SK-N-SH (cell line): ENCODE data around the gene PRG2. TPM values are rescaled to one million over a fixed set of nuclear protein-coding genes. Genes with fewer than 3 reads are reported as not detected.

Experiments
- CTCF ChIA-PET: fragments of 300-600, 350-600 bp; formaldehyde crosslinking; extraction: SDS; loops from one replicate; lab custom pipeline; 2021; lab: Yijun Ruan, JAX
- POLR2A ChIA-PET: fragments of 350-600 bp; sonication (Branson Sonifier 250); formaldehyde crosslinking; extraction: SDS; loops from one replicate; lab custom pipeline; 2020; ENCODE audit warnings: antibody characterized with exemption, inconsistent platforms; lab: Yijun Ruan, JAX
- DNase-seq: peaks from one replicate; pipeline ENCODE4 v3.0.0; 2012
- H2AFZ ChIP-seq: fragments of 200-600 bp; sonication (generic); 2 replicates; pipeline ENCODE4 v1.8.1; 2016; ENCODE audit warnings: antibody characterized with exemption, mild to moderate bottlenecking, low read depth
- H3F3A ChIP-seq: fragments of 200-600 bp; sonication (generic); replicated peaks from 2 replicates; pipeline ENCODE3; 2016; ENCODE audit warnings: antibody characterized with exemption, mild to moderate bottlenecking; ENCODE audit not compliant: insufficient read depth
- H3K27ac ChIP-seq, 2 experiments: fragments of 200-500 bp in 1 of 2; fragments of 200-600 bp in 1 of 2; sonication (Bioruptor generic) in 1 of 2; sonication (generic), shearing (Covaris generic) in 1 of 2; 2 replicates each; pipeline versions ENCODE4 v1.5.1 to v1.6.1; 2014 to 2016; ENCODE audit warnings: low read depth in 2 of 2, inconsistent platforms in 1 of 2, low read length in 1 of 2, mild to moderate bottlenecking in 1 of 2, mixed read lengths in 1 of 2
- H3K27me3 ChIP-seq: fragments of 200-600 bp; sonication (generic), shearing (Covaris generic); 2 replicates; pipeline ENCODE4 v1.6.1; 2016; ENCODE audit warnings: mixed run types; ENCODE audit not compliant: insufficient read depth
- H3K36me3 ChIP-seq, 2 experiments: fragments of 200-500 bp in 1 of 2; fragments of 200-600 bp in 1 of 2; sonication (Bioruptor generic) in 1 of 2; sonication (generic) in 1 of 2; replicated peaks in 1 of 2; 2 replicates each; pipeline versions ENCODE3 to v1.5.1; 2014 to 2016; ENCODE audit warnings: low read length in 1 of 2, mild to moderate bottlenecking in 1 of 2; ENCODE audit not compliant: insufficient read depth in 2 of 2, control insufficient read depth in 1 of 2
- H3K4me1 ChIP-seq, 2 experiments: fragments of 200-500 bp in 1 of 2; fragments of 200-600 bp in 1 of 2; sonication (Bioruptor generic) in 1 of 2; sonication (generic), shearing (Covaris generic) in 1 of 2; 2 replicates each; pipeline versions ENCODE4 v1.5.1 to v1.6.1; 2014 to 2016; ENCODE audit warnings: low read depth in 1 of 2, low read length in 1 of 2, mixed run types in 1 of 2; ENCODE audit not compliant: insufficient read depth in 2 of 2, control insufficient read depth in 1 of 2
- H3K4me2 ChIP-seq: fragments of 200-600 bp; sonication (generic), shearing (Covaris generic); 2 replicates; pipeline ENCODE4 v1.6.1; 2017; ENCODE audit warnings: mixed run types
- H3K4me3 ChIP-seq, 2 experiments: fragments of 200-500 bp in 1 of 2; fragments of 200-600 bp in 1 of 2; sonication (Bioruptor generic) in 1 of 2; sonication (generic), shearing (Covaris generic) in 1 of 2; 2 replicates each; pipeline versions ENCODE4 v1.5.1 to v1.8.1; 2014 to 2016; ENCODE audit warnings: low read depth in 2 of 2, inconsistent platforms in 1 of 2, low read length in 1 of 2, mild to moderate bottlenecking in 1 of 2, mixed read lengths in 1 of 2, moderate library complexity in 1 of 2
- H3K79me2 ChIP-seq: fragments of 200-600 bp; sonication (generic); 2 replicates; pipeline ENCODE4 v1.8.1; 2017; ENCODE audit warnings: mild to moderate bottlenecking; ENCODE audit not compliant: insufficient read depth
- H3K9ac ChIP-seq: fragments of 200-600 bp; sonication (generic); 2 replicates; pipeline ENCODE4 v1.6.1; 2017; ENCODE audit warnings: mixed run types
- H3K9me2 ChIP-seq: fragments of 200-600 bp; sonication (generic); 2 replicates; pipeline ENCODE4 v1.6.1; 2017; ENCODE audit warnings: mixed run types
- H3K9me3 ChIP-seq: fragments of 200-600 bp; sonication (generic); 2 replicates; pipeline ENCODE4 v1.6.1; 2017; ENCODE audit warnings: mixed run types, mild to moderate bottlenecking, moderate library complexity
- H4K20me1 ChIP-seq: fragments of 200-600 bp; sonication (generic); 2 replicates; pipeline ENCODE4 v1.6.1; 2017; ENCODE audit warnings: mild to moderate bottlenecking, mixed run types; ENCODE audit not compliant: insufficient read depth
- EP300 ChIP-seq, 2 experiments: IDR thresholded peaks; 2 replicates each; pipeline versions ENCODE4 v1.4.0 to v1.6.1; 2012; ENCODE audit warnings: borderline replicate concordance in 1 of 2, low read depth in 1 of 2, low read length in 1 of 2
- EZH2phosphoT487 ChIP-seq: fragments of 200-600 bp; sonication (generic); IDR thresholded peaks from 2 replicates; pipeline ENCODE4 v1.6.1; 2017; ENCODE audit warnings: low read depth, mixed run types, mild to moderate bottlenecking, antibody characterized with exemption, moderate library complexity, borderline replicate concordance
- FOXM1 ChIP-seq: IDR thresholded peaks from 2 replicates; pipeline ENCODE4 v1.4.0; 2012; ENCODE audit warnings: low read depth, mild to moderate bottlenecking
- GATA2 ChIP-seq: sonication (generic); formaldehyde crosslinking; IDR thresholded peaks from 2 replicates; pipeline ENCODE4 v1.5.0; 2020; ENCODE audit warnings: mild to moderate bottlenecking, missing genetic modification reagents
- NFIC ChIP-seq: IDR thresholded peaks from 2 replicates; pipeline ENCODE4 v1.4.0; 2012; ENCODE audit warnings: borderline replicate concordance
- POLR2AphosphoS5 ChIP-seq: IDR thresholded peaks from 2 replicates; pipeline ENCODE4 v1.6.1; 2012; ENCODE audit warnings: low read depth, low read length
- REST ChIP-seq: IDR thresholded peaks from 2 replicates; pipeline ENCODE4 v1.6.1; 2012; ENCODE audit warnings: mild to moderate bottlenecking, low read depth, low read length, moderate library complexity
- RFX5 ChIP-seq: IDR thresholded peaks from 2 replicates; pipeline ENCODE4 v1.6.1; 2012; ENCODE audit warnings: mild to moderate bottlenecking, improper control_type of control experiment, low read length
- RXRA ChIP-seq: IDR thresholded peaks from 2 replicates; pipeline ENCODE4 v1.4.0; 2012; ENCODE audit warnings: low read depth, mild to moderate bottlenecking, borderline replicate concordance
- SMC3 ChIP-seq: IDR thresholded peaks from 2 replicates; pipeline ENCODE4 v1.6.1; 2012; ENCODE audit warnings: low read depth, low read length, improper control_type of control experiment
- TEAD4 ChIP-seq: IDR thresholded peaks from 2 replicates; pipeline ENCODE4 v1.4.0; 2012; ENCODE audit warnings: mild to moderate bottlenecking, borderline replicate concordance; ENCODE audit not compliant: insufficient read depth
- USF1 ChIP-seq: IDR thresholded peaks from 2 replicates; pipeline ENCODE4 v1.4.0; 2012; ENCODE audit warnings: low read depth, borderline replicate concordance
- YY1 ChIP-seq: IDR thresholded peaks from 2 replicates; pipeline ENCODE4 v1.4.0; 2012; ENCODE audit warnings: low read depth, mild to moderate bottlenecking
- ZBTB33 ChIP-seq: IDR thresholded peaks from 2 replicates; pipeline ENCODE4 v1.4.0; 2012; ENCODE audit warnings: low read depth, borderline replicate concordance
- WGBS: methylation state at CpG from one replicate; pipeline ENCODE4 v1.1.6; 2017; ENCODE audit warnings: low lambda C conversion rate; 5-methylcytosine and 5-hydroxymethylcytosine counted together
- polyA plus RNA-seq, 3 experiments: library from polyadenylated mRNA; depleted of rRNA; stranded (reverse); fragments of >200 nt; gene quantifications; 2 replicates each; pipeline ENCODE4 v1.2.3, GENCODE V29; 2012

The PRG2 gene
- polyA plus RNA-seq, 1 of the 3 experiments (the other 2 are of a cell fraction) = not detected

- H3F3A ChIP-seq = no peaks in the 10 kb centered on the region
- H3K9ac ChIP-seq = no peak overlapping the region
- no peaks in the 10 kb centered on the region for H4K20me1 ChIP-seq
- ChIA-PET POLR2A (no interaction called here), CTCF (interaction anchor here (1.2 kb wide), 1 partner anchor 53 kb away, joined by 3 read pairs; no protein-coding TSS in a partner anchor)
- no peak for TF ChIP-seq TEAD4
- TF ChIP-seq EZH2phosphoT487 = no peak
- TF ChIP-seq USF1 = no peak
- no peak for TF ChIP-seq POLR2AphosphoS5
- no peak for TF ChIP-seq REST
- no peak for TF ChIP-seq ZBTB33
- no peak for TF ChIP-seq SMC3
- TF ChIP-seq YY1 = no peak
- no peak for TF ChIP-seq NFIC
- no peak for TF ChIP-seq RFX5
- TF ChIP-seq RXRA = no peak
- TF ChIP-seq EP300 (IDR thresholded peaks at IDR 0.05; ENCODE audit: borderline replicate concordance in 1 of 2, low read depth in 1 of 2, low read length in 1 of 2) = no peak
- TF ChIP-seq FOXM1 = no peak
- TF ChIP-seq GATA2 (CRISPR knock-in tag) = no peak
- no peaks in the 10 kb centered on the region for H3K9me3 ChIP-seq
- H3K36me3 ChIP-seq = no peaks in the 10 kb centered on the region
- H3K4me3 ChIP-seq = no peak overlapping the region
- no peak overlapping the region for H2AFZ ChIP-seq
- H3K27me3 ChIP-seq = peaks cover 5% of the 10 kb centered on the region; the same call in 1 of the 2 replicates
- H3K4me1 ChIP-seq = no peaks in the 10 kb centered on the region; a peak in 1 of 4 replicates
- no peaks in the 10 kb centered on the region for H3K9me2 ChIP-seq
- 63% methylated on average over 4 of the region's 4 CpGs for WGBS
- H3K4me2 ChIP-seq = no peak overlapping the region
- DNase-seq = no peak
- H3K27ac ChIP-seq = no peak overlapping the region
- no peaks in the 10 kb centered on the region for H3K79me2 ChIP-seq
Observed at GRCh38 chr11:57405271-57405860, 14.9 kb upstream of the PRG2 start.
